ENCODE data around the gene GRAMD2A. TPM values are rescaled to one million over a fixed set of nuclear protein-coding genes. Genes with fewer than 3 reads are reported as not detected.

The GRAMD2A gene
- total RNA-seq, 4 donors from 2014 or later, result 0.67 to 4.1 TPM; not detected in 2

- TF ChIP-seq CTCF (IDR thresholded peaks at IDR 0.05) (no peak), POLR2A (IDR thresholded peaks at IDR 0.05) (no peak)
- no peaks in the 10 kb centered on the region for H3K9me3 ChIP-seq
- peaks cover under 1 to 10% of the 10 kb centered on the region in 2 donors for H3K4me1 ChIP-seq
- DNase-seq, result peak in 1 of 2 donors; percentile 43
- peak overlapping the region; percentile 93 to 98 for H3K27ac ChIP-seq
- peak overlapping the region; percentile 73 to 85 for H3K4me3 ChIP-seq
- no peaks in the 10 kb centered on the region for H3K36me3 ChIP-seq
- no peaks in the 10 kb centered on the region for H3K27me3 ChIP-seq
- intact Hi-C loops (cut with DNase I; ENCODE audit: low total_unique reads), result no loop called here
Measured at GRCh38 chr15:72231833-72232478, 34.4 kb upstream of the GRAMD2A start.

GRCh38 chr15:72231066-72231832 lies 33.7 kb upstream of the GRAMD2A start, which contains the start of gene PKM:
TSS of gene PKM (minus strand) at chr15:72231190. CDS start at chr15:72219097, 12,093 bp downstream.
- intact Hi-C loops (cut with DNase I; ENCODE audit: low total_unique reads), result no loop called here
- DNase-seq, result peak; percentile 95 to 96
- no peaks in the 10 kb centered on the region for H3K36me3 ChIP-seq
- peak within 1 kb of the TSS; percentile 93 to 98 for H3K27ac ChIP-seq
- peak within 1 kb of the TSS; percentile 73 to 85 for H3K4me3 ChIP-seq
- H3K4me1 ChIP-seq, result peaks cover 6 to 10% of the 10 kb centered on the region in 2 donors
- no peaks in the 10 kb centered on the region for H3K27me3 ChIP-seq
- H3K9me3 ChIP-seq, result no peaks in the 10 kb centered on the region
- TF ChIP-seq POLR2A (IDR thresholded peaks at IDR 0.05), result peak; percentile 80 to 96
- peak in 2 of 4 experiments; percentile 13 to 16 for TF ChIP-seq CTCF (IDR thresholded peaks at IDR 0.05)

- peak overlapping the region; percentile 73 to 85 for H3K4me3 ChIP-seq
- no peaks in the 10 kb centered on the region for H3K9me3 ChIP-seq
- intact Hi-C loops (cut with DNase I; ENCODE audit: low total_unique reads), result no loop called here
- peaks cover 6 to 10% of the 10 kb centered on the region in 2 donors for H3K4me1 ChIP-seq
- DNase-seq, result peak; percentile 92 to 94
- H3K27ac ChIP-seq, result peak overlapping the region; percentile 93 to 98
- TF ChIP-seq POLR2A (IDR thresholded peaks at IDR 0.05) (peak; percentile 36 to 81), CTCF (IDR thresholded peaks at IDR 0.05) (peak in 2 of 4 experiments; percentile 8 to 32)
- H3K27me3 ChIP-seq, result no peaks in the 10 kb centered on the region
- no peaks in the 10 kb centered on the region for H3K36me3 ChIP-seq
Measured at GRCh38 chr15:72230197-72231065, 32.8 kb upstream of the GRAMD2A start.

- intact Hi-C loops (cut with DNase I; ENCODE audit: low total_unique reads), result no loop called here
- Histone ChIP-seq H3K36me3 (no peaks in the 10 kb centered on the region), H3K9me3 (no peaks in the 10 kb centered on the region), H3K27ac (peak overlapping the region; percentile 93 to 98), H3K4me1 (peaks cover 6 to 10% of the 10 kb centered on the region in 2 donors), H3K4me3 (peak overlapping the region; percentile 73 to 85), H3K27me3 (no peaks in the 10 kb centered on the region)
- TF ChIP-seq CTCF (IDR thresholded peaks at IDR 0.05) (peak in 1 of 4 experiments; percentile 11), POLR2A (IDR thresholded peaks at IDR 0.05) (no peak)
- no peak for DNase-seq
Measured at GRCh38 chr15:72229947-72230196, 32.3 kb upstream of the GRAMD2A start.

Measured in uterus (tissue), 4 donors.